ENCODE data around the gene SPATS2L. TPM values are rescaled to one million over a fixed set of nuclear protein-coding genes. Genes with fewer than 3 reads are reported as not detected.

The SPATS2L gene
- total RNA-seq, 1 experiment from 2014 or later, result 223 TPM

GRCh38 chr2:200408428-200409316 is 102.2 kb downstream of the SPATS2L start:
- peak; percentile 91 for DNase-seq (ENCODE audit: low read depth)

GRCh38 chr2:200411831-200412230 is 105.3 kb downstream of the SPATS2L start:
- no peak for DNase-seq (ENCODE audit: low read depth)

- DNase-seq (ENCODE audit: low read depth), result no peak
Measured at GRCh38 chr2:200414367-200414766, 107.9 kb downstream of the SPATS2L start.

- no peak for DNase-seq (ENCODE audit: low read depth)
Measured at GRCh38 chr2:200415455-200415854, 109.0 kb downstream of the SPATS2L start.

DNA sequence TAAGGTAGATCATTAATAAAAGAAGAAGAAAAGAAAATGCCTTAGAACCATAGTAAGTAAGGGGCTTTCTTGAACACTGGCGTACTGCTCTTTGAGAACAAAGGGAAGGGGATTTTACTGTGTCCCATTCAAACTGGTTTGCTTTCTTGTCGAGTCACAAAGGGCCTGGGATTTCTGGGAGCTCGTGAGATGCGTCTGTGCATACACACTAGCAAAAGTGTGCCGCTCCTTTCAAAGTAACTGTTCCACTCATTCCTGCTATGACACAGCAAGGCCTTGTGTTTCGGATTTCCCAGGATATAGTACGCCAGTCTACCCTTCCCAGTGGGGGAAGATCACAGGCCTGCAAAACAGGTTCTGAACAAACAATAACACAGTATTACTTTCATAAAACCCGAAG is 110.4 kb downstream of the SPATS2L start:
- DNase-seq (ENCODE audit: low read depth), result no peak

GRCh38 chr2:200417366-200417765 is 110.9 kb downstream of the SPATS2L start:
- no peak for DNase-seq (ENCODE audit: low read depth)

DNA sequence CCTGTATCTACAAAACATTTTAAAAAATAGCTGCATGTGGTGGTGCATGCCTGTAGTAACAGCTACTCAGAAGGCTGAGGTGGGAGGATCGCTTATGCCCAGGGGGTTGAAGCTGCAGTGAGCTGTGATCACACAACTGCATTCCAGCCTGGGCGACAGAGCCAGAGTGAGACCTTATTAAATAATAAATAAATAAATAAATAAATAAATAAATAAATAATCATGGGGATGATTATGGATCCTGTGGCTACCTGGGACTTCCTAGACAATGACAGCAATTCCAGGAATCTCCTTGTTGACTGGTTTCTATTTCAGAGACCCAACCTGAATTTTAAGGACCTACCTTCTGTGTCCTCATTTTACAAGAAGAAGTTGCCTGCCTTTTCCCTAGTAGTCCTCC is 111.9 kb downstream of the SPATS2L start:
- DNase-seq (ENCODE audit: low read depth), result no peak

DNA sequence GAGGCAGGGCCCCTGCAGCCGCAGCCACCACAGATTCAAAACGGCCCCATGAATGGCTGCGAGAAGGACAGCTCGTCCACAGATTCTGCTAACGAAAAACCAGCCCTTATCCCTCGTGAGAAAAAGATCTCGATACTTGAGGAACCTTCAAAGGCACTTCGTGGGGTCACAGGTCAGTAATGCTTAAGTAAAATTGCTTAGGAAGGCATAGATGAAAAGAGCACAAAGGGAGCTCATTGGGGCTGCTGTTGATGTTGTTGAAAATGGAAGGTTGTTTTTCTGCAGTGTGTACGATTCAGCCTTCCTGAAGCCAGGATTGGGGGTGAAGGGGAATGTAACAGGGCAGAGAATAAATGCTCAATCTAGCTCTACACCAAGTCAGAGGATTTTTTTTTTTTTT is 112.8 kb downstream of the SPATS2L start:
- DNase-seq (ENCODE audit: low read depth), result no peak

GRCh38 chr2:200421270-200421669 is 114.8 kb downstream of the SPATS2L start:
- no peak for DNase-seq (ENCODE audit: low read depth)

- DNase-seq (ENCODE audit: low read depth), result peak; percentile 45
Measured at GRCh38 chr2:200422071-200422470, 115.6 kb downstream of the SPATS2L start.

DNA sequence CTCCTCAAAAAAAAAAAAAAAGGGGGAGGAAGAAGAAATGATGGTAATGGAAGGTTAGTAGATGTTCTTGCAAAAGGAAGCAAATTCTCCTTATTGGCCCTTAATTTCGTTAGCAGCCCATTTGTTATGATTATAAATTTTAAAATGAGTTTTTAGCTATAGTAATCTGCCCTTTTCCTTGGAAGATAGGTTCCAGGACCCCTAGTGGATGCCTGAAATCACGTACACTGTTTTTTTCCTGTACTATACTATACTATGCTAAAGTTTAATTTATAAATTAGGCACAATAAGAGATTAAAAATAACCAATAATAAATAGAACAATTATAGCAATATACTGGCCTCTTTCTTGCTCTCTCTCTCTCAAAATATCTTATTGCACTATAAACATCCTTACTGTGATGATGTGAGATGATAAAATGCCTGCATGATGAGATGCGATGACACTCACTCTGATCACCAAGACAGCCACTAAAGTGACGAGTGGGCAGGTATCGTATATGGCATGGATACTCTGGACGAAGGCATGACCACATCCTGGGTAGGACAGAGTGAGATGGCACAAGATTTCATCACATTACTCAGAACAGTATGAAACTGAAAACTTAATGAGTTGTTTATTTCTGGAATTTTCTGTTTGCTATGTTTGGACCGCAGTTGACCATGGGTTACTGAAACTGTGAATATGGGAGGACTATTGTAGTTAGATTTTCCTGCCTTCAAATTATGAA is 116.2 kb downstream of the SPATS2L start:
- no peak for DNase-seq (ENCODE audit: low read depth)

GRCh38 chr2:200423541-200423940 is 117.0 kb downstream of the SPATS2L start:
- no peak for DNase-seq (ENCODE audit: low read depth)

DNA sequence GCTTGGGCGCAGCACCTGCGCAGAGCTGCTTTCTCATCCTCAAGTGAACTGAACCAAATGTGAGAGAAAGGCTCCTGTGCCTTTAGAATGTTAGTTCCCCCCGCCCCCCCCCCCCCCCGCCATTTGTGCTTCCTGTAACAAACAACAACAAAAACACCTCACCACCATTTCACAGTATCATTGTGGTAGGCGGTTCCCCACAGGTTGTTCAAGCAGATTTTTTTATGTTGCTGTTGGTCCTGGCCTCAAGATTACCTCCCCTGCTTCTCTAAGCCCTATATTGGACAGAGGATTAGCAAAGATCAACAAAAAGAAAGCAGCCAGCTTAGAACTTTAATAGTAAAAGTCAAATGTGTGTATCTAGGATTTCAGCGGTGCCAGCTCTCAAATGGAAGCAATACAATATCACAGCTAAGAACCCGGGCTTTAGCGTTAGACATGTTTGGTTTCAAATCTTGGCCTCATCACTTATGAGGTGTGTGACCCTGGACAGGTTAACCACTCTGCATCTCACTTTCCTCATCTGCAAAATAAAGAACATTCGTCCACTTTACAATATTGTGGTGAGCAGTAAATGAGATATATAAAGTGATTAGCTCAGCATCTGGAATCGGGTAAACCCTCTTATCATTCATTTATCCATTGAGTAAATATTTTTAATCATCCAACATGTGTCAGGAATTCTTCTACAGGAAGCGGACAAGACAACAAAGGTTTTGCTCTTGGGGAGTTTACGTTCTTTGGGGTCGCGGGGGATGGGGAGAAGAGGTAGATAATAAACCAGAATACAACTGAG is 118.7 kb downstream of the SPATS2L start:
- no peak for DNase-seq (ENCODE audit: low read depth)

GRCh38 chr2:200426754-200427153 is 120.3 kb downstream of the SPATS2L start:
- no peak for DNase-seq (ENCODE audit: low read depth)

DNA sequence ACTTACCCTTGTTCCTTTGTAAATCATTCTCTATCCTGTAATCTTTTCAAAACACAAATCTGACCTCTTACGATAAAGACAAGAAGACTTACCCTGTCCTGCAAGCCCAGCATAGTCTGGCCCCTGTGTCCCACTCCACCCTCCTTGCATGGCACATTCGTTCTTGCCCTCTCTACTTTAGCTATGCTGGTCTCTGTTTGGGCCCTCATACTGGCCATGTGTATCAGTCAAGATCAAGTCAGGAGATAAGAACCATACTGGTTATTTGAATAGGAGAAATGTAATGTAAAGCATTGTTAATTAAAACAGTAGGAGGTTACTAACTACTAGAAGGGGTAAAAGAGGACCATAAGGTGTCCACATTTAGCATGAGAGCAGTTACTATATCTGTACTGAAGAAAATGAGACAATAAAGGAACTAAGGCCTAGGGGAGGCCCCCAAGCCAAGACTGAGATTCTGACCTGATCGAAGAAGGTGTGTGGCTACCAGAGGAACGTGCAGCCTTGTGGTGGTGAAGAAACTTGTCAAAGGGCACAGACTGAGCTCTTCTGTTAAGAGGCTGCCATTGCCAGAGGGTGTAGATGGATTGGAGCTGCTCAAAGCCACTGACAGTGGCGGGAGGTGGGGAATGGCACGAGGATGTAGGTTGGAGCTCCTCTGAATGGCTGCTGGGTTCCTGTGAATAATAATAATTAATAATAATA is 122.6 kb downstream of the SPATS2L start:
- DNase-seq (ENCODE audit: low read depth), result no peak

DNA sequence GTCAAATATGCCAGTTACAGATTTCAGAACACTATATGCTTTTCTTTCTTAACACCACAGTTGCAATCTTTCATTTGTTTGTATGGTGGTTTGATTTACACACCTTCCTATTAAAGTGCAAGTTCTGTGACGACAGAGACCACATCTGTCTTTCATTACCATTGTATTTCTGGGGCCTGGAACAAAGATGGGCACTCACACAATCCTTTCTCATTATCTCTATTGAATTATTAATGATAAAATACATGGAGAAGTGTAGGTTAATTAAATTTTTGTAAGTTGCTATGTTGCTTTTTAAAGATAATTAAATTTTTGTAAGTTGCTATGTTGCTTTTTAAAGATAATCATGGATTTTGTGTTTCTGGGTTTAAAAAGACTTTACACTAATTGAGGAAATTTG is 123.5 kb downstream of the SPATS2L start:
- DNase-seq (ENCODE audit: low read depth), result no peak

DNA sequence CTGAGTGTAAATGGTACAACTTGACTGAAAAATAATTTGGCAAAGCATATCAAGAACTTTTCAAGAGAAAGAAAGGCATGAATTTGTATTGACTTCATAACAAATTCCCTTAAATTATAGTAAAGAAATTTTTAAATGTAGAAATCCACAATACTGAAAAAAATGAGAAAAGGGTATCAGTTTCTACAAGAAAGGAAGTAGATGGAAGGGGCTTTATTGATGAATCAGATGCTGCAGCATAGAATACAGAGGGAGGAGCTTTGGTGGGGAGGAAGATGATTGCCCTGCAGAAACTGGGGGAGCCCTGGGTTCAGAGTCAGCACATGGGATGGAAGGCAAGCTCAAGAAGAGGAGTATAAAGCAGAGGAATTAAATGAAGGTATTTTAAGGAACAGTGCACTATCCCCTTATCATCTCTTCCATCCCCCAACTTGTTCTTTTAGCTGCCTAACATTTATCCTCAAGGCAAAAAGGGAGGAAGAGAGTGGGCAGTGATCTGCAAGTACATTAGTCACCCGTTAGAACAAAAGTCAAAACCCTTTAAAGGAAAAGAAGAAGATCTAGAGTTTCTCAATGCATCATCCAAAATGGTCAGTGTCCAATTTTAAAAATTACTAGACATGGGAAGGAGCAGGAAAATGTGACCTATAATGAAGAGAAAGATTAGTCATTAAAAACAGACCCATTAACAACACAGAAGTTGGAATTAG is 125.7 kb downstream of the SPATS2L start:
- peak; percentile 22 for DNase-seq (ENCODE audit: low read depth)

DNA sequence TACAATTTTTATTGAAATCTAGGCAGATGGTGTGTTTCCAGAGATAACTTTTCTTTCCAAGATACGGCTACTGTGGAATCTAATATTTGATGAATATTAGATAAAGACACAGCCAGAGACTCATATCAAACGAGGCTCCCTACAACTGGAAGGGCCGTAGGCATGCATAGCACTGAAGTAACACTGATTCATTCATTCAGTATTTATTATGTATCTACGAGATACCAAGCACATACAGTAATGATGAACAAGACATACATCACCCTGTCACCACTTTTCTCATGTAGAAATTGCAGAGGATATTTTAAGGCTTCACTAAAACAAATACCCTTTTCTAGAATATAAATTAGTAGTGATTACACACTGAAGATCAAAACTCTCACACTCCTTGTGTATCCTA is 128.9 kb downstream of the SPATS2L start:
- no peak for DNase-seq (ENCODE audit: low read depth)

GRCh38 chr2:200438251-200438650 is 131.8 kb downstream of the SPATS2L start:
- DNase-seq (ENCODE audit: low read depth), result no peak

- no peak for DNase-seq (ENCODE audit: low read depth)
Measured at GRCh38 chr2:200438846-200439245, 132.4 kb downstream of the SPATS2L start.

DNA sequence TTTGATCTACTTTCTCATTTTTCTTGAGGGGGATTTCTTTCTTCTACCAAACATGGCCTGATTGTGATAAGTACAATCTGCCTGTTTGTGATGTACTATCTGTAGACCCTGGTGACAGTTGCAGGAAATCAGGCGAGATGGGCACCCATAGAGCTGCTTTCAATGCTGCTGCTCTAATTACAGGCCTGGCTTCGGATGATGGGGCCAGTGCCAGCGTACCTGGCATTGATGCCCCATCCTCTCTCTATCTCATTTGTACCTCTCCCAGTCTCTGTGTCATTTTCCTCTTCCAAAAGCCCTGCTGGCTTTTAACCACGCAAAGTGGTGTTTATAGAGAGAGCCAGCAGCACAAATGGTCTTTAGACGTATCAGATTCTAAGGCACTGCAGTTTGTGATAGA is 133.5 kb downstream of the SPATS2L start:
- DNase-seq (ENCODE audit: low read depth), result no peak
